Amniotic stem cell (primary cell): ENCODE results near the gene CEP250.

Experiments
- DNase-seq: peaks from one replicate; lab custom pipeline; 2025; lab: John Stamatoyannopoulos, UW

CEP250 gene

DNA sequence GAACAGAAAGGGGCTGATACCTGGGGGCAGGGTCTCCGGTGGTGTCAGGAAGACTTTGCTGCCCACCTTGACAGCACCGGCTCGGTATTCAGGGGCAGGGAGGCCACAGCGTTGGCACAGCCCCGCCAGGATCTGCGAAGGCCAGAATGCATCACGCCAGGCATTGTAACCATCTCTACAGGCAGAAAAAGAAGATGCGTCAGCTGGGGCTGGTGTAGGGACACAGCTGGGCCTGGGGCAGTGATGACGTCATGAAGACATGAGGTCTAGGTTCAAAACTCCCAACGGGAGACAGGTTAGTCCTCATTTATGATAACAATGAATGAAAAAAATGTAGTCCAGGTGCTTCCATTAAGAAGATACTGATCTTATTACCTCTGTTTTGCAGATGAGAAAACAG lies 108.4 kb downstream of the CEP250 start:
- DNase-seq, result no peak

DNA sequence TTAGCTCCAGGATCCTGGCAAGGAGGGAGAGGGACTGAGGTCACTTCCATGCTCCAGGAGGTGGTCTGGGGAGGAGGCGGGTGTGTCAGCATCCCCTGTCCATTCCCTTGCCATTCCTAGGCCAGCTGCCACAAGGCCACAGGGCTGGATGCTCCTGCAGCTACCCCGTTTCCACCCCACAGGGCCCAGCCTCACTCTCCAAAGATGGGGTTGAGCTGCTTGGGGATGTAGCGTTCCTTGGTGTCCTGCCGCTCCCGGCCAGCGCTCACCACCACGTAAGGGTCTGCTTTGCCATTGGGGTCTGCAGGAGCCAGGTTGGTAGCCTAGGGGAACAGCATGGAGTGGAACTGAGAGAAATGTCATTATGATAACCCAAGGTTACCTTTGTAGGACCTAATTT lies 109.5 kb downstream of the CEP250 start:
- DNase-seq, result no peak

- no peak for DNase-seq
Observed at GRCh38 chr20:35568645-35569044, 113.2 kb downstream of the CEP250 start.
